ENCODE measurements around the gene NXNL2. TPM values are rescaled to one million over a fixed set of nuclear protein-coding genes. Genes with fewer than 3 reads are reported as not detected.

NXNL2 gene
- total RNA-seq, 2 donors from 2014 or later, result 0.68 to 1.9 TPM

DNA sequence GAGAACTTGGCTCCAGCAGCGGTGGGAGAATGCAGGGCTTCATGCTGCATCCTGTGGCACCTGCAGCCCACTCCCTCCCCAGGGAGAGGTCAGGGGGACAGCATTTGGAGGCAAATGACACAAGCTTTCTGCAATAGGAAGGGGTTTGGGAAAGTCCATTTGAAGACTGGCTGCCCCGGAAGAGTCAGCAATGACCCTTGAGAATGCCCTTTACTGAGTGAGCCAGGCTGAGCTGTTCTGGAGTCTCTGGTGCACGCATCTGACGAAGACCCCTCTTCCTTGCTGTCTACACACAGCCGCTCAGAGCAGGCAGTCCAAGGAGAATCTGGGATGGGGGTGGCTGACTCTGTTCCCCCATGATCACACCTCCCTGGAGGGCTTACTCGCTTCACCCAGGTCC is 5.5 kb upstream of the NXNL2 start:
- DNase-seq (ENCODE audit: low spot score), result no peak
- no peaks in the 10 kb centered on the region for H3K9me3 ChIP-seq
- H3K4me1 ChIP-seq (replicated peaks), result no peaks in the 10 kb centered on the region
- no peak for TF ChIP-seq POLR2AphosphoS5 (IDR thresholded peaks at IDR 0.05)
- TF ChIP-seq, protein P1, sequence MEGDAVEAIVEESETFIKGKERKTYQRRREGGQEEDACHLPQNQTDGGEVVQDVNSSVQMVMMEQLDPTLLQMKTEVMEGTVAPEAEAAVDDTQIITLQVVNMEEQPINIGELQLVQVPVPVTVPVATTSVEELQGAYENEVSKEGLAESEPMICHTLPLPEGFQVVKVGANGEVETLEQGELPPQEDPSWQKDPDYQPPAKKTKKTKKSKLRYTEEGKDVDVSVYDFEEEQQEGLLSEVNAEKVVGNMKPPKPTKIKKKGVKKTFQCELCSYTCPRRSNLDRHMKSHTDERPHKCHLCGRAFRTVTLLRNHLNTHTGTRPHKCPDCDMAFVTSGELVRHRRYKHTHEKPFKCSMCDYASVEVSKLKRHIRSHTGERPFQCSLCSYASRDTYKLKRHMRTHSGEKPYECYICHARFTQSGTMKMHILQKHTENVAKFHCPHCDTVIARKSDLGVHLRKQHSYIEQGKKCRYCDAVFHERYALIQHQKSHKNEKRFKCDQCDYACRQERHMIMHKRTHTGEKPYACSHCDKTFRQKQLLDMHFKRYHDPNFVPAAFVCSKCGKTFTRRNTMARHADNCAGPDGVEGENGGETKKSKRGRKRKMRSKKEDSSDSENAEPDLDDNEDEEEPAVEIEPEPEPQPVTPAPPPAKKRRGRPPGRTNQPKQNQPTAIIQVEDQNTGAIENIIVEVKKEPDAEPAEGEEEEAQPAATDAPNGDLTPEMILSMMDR (IDR thresholded peaks at IDR 0.05), result no peak
- TF ChIP-seq POLR2A (IDR thresholded peaks at IDR 0.05), result no peak
- no peak overlapping the region for H3K27ac ChIP-seq
- no peaks in the 10 kb centered on the region for H3K36me3 ChIP-seq
- no peak overlapping the region for H3K4me3 ChIP-seq
- intact Hi-C loops (cut with DNase I), result no loop called here
- 96% methylated on average over 6 of the region's 6 CpGs for WGBS
- H3K27me3 ChIP-seq (replicated peaks; ENCODE audit: insufficient read depth), result no peaks in the 10 kb centered on the region

DNA sequence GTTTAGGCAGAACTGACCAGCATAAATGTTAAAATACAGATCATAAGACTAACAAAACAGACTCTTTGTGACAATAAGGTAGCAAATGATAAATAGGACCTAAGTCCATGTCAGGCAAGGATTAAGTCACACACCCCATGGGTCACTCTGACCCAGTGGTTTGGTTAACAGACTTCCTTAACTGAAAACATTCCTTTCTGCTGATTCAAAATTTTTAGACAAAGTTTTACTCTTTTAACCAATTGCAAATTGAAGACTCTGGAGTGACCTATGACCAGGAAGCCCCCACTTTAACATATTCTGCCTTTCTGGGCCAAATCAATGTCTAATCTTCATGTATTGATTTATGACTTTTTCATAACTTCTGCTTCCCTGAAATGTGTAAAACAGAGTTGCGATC is 4.9 kb upstream of the NXNL2 start:
- TF ChIP-seq, protein P1 (IDR thresholded peaks at IDR 0.05), result no peak
- no peak for TF ChIP-seq POLR2AphosphoS5 (IDR thresholded peaks at IDR 0.05)
- TF ChIP-seq POLR2A (IDR thresholded peaks at IDR 0.05), result no peak
- Histone ChIP-seq H3K36me3 (no peaks in the 10 kb centered on the region), H3K27ac (no peak overlapping the region), H3K4me1 (replicated peaks) (no peaks in the 10 kb centered on the region), H3K27me3 (replicated peaks; ENCODE audit: insufficient read depth) (no peaks in the 10 kb centered on the region), H3K4me3 (no peak overlapping the region), H3K9me3 (no peaks in the 10 kb centered on the region)
- WGBS, result 84% methylated on average over 1 of the region's 1 CpG
- no peak for DNase-seq (ENCODE audit: low spot score)
- intact Hi-C loops (cut with DNase I), result no loop called here

DNA sequence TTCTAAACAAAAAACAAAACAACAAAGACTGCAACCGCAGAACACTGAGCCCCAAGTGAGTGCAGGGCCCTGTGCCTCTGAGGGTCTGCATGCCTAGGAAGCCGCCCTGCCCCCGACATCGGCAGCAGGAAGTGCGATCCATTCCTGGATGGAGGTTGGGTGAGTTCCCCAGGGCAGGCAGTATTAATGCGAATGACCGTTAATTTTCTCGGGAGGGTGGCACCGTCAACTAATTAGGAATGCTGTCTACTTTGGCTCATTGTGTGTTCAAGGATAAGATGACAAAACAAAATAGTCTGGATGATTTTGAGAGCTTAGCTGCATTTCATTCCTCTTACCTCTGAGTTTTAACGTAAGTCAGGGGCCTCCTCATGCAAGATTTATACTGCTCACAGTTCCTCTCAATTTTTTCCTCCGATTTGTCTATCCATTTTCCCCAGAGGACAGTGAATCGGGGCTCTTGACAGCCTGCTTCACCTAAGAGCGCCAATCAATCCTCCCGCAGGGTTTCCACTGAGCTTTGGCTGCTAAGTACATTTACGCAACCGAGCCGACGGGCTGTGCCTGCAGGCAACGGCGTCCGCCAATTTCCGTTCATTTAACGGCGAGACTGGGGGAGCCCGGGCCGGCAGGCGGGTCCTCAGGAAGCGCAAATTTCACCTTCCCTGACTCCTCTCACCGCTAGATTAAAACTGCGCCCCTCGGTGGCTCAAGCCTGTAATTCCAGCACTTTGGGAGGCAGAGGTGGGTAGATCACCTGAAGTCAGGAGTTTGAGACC is 2.9 kb upstream of the NXNL2 start:
- Histone ChIP-seq H3K4me1 (replicated peaks) (no peaks in the 10 kb centered on the region), H3K27me3 (replicated peaks; ENCODE audit: insufficient read depth) (no peaks in the 10 kb centered on the region), H3K9me3 (no peaks in the 10 kb centered on the region), H3K4me3 (no peak overlapping the region), H3K36me3 (no peaks in the 10 kb centered on the region), H3K27ac (no peak overlapping the region)
- TF ChIP-seq POLR2A (IDR thresholded peaks at IDR 0.05) (no peak), POLR2AphosphoS5 (IDR thresholded peaks at IDR 0.05) (no peak)
- TF ChIP-seq, protein P1 (IDR thresholded peaks at IDR 0.05), result no peak
- no peak for DNase-seq (ENCODE audit: low spot score)
- WGBS, result 44% methylated on average over 31 of the region's 31 CpGs
- intact Hi-C loops (cut with DNase I), result no loop called here

DNA sequence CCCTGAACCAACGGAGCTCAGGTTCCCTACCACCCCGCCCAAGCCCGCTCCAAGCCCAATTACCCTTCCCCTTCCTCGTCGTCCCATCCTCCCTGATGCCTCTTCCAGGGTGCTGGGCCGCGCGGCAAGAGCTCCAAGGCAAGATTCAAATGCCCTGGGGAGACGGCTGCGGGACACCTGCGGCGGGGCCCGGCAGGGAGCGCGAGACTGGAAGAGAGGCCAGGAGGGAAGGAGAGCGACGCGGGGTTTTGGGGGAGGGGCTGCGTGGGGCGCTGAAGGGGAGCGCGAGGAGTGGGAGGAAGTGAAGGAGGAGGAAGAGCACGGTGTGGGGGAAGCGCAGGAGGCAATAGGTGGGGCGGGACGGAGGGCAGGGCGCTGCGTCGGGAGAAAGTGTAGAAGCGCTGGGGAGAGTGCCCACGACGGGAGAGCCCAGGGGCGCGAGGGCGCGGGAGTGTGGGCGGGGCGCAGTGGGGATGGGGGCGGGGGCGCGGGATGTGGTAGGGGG is 975 bp upstream of the NXNL2 start:
- Histone ChIP-seq H3K4me1 (replicated peaks) (no peaks in the 10 kb centered on the region), H3K36me3 (no peaks in the 10 kb centered on the region), H3K27me3 (replicated peaks; ENCODE audit: insufficient read depth) (no peaks in the 10 kb centered on the region), H3K9me3 (no peaks in the 10 kb centered on the region), H3K27ac (peak overlapping the region; percentile 73 to 77), H3K4me3 (peak overlapping the region; percentile 31 to 51)
- no peak for TF ChIP-seq POLR2A (IDR thresholded peaks at IDR 0.05)
- TF ChIP-seq, protein P1 (IDR thresholded peaks at IDR 0.05), result peak in 1 of 4 experiments; percentile 5
- 2% methylated on average over 41 of the region's 41 CpGs for WGBS
- intact Hi-C loops (cut with DNase I), result loop anchor here (2.0 kb wide), 1 partner anchor 145 kb away; the partner anchor contains the start of gene SPIN1
- no peak for DNase-seq (ENCODE audit: low spot score)
